NCI-H345 treated with DMSO at 0.1 percent for 48 hours (cell line): Measurements from ENCODE around the gene IMPA2.

ENCODE experiments used
- DNase-seq: peaks from one replicate; lab custom pipeline; 2025; ENCODE audit not compliant: unreplicated experiment; lab: John Stamatoyannopoulos, UW

The IMPA2 gene

DNA sequence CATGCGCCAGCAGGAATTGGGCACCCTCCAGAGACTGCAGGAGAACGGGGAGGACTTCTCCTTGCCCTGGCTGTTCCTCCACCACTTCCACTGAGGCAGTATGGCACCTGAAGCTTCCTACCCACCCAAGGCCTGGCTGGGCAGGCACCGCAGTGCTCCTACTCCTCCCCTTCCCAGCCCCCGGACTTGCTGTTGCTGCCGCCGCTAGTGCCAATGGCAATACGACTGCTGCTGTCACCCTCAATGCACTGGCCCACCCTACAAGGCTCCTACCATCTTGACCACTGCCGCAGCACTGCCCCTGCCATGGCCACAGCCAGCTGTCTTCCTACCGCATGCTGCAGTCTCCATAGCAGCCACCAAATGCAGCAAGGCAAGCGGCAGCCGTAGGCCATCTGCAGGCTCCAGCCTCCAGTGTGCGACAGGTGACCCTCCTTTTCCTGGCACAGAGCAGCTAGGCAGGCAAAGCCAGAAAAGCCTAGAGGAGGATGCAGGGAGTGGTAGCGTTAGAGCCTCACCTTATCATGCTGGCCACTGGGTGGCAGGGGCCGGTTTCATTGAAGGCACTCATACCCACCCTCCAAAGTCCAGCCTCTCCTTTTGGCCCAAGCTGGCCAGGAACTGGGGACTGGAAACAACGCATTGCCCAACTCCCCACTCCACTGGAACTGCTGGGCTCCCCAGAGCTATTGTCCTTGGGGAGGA, 64.9 kb downstream of the IMPA2 start:
- DNase-seq = no peak

DNA sequence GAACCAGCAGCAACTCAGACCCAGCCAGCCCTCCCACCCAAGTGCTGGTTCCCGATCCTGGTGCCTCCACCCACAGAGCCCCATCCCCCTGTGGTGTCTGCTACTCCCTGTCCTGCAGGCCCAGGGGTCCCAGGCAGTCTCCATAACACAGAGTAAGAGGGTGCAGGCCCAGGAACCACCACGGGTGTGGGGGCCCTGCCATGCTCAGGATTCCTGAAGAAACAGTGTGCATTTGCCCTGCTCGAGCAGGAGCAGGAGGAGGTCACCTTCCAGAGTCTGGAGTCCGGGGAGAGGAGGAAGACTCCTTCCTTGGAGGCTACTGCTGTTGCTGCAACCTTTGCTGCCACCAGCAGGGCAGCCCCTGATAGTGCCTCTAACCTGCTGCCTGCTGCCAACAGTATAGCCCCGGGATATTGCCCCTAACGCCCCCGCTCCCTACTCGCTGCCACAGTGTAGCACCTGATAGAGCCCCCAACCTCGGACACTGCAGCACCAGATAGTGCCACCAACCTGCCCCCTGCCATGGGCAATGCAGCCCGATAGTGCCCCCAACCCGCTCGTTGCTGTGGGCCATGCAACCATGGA, 65.5 kb downstream of the IMPA2 start:
- DNase-seq = no peak

DNA sequence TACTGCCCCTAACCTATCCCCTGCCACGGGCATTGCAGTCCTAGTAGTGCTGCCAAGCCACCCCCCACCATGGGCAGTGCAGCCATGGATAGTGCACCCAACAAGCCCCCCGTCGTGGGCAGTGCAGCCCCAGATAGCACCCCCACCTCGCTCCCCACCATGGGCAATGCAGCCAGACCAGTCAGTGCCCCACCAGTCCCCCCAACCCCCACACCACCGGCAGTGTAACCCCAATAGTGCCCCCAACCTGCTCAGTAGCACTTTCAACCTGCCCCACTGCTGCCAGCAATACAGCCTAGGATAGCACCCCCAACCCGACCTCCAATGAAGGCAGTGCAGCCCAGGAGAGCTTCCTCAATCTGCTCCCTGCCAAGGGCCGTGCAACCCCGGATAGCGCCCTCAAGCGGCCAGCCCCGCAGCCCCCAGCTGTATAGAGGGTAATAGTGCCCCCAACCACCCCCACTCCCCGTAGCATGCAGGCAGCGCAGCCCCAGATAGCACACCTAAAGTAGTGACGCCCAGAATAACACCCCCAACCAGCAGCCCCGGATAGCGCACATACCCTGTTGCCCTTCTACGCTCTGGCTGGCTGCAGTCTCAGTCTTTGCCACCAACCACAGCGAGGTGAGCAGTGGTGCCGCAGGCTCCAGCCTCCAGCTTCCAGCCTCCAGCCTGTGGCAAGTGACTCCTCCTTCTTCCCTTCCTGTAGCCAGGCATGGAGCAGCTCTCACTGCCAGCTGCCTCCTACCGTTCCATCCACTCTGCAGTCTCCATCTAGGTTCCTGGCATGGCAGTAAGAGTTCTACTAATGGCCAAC, 66.9 kb downstream of the IMPA2 start:
- no peak for DNase-seq

DNA sequence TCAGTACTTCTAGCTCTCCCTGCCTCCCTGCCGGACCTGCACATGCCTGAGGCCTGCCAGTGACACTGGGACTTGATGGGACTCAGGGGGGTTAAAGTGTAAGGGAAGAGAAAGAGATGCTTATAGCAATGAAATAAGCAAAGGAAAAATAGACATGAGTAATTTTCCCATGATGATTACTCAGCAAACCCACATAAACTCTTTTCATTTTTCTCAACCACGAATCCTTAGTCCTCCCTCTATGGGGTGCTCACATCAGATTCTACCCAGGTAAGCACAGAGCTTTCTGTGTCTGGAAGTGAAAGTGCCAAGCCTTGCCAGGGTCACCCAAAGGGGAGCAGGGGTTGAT, 67.5 kb downstream of the IMPA2 start:
- DNase-seq = no peak

DNA sequence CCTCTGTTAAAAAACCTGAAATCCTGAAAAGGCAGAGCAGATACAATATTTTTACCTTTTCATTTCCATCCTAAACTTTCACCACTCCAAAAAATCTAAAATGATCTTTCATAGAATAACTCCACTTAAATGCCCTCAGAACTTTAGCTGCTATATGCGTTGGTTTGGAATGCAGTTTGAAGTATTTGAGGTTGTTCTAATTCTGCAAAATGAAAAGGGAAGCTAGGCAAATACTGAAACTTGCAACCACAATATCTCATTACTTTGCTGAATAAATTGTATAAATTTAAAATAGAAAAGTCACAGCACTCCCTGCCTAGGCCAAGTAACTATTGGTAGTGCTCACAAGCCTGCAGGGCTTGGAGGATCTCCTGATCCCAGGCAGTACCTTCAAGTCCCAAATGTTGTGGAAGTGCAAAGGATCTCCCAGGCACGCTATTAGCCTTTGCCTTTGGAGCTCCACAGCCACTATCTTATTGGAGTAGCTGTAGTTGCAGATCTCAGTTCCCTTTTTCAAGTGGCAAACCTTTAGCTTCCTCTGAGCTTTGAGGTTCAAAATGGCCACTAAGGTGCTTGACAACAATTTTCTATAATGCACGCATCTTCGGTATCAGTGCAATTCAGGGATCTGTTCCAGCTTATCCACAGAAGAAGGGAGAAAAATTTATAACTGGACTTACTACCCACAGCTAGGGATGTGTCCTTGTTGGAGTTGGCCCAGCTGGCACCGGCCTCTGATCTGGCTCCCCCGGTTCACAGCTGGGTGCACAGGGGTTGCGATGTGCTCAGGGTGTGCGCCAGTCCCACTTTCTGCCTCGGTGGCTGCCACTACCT, 68.9 kb downstream of the IMPA2 start:
- no peak for DNase-seq

DNA sequence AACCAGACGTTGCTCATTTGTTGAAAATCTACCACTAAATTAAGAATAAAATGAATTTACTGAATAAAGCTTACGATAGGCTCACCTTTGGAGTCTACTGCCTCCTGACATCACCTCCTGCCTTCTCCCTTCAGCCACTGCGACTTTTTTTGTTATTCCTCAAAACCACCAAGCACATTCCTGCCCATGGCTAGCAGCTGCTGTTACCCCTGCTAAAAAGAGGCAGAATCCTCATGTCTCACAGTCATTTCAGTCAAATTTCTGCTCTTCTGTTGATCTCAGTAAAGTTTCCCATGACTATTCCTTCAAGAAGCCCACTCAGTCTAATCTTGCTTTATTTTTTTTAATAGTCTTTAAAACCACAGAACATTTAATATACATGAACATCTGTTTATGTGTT, 71.6 kb downstream of the IMPA2 start:
- no peak for DNase-seq

DNA sequence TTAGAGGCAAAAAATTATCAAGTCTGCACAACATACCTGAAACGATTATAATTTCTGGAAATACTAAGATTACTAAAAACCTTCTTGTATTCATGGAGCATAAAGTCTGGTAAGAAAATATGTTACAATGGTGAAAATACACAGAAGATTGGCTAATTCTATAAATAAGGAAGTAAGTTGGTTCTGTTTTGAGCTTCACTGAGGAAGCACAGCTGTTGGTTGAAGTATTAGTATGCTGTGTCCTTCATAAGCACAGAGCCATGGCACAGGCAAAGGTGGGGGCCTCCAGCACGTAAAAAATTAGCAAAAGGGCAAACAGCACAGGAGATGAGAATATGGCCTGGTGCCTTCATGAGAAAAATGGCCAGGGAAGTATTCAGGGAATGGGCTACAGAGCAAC, 72.0 kb downstream of the IMPA2 start:
- DNase-seq = no peak

DNA sequence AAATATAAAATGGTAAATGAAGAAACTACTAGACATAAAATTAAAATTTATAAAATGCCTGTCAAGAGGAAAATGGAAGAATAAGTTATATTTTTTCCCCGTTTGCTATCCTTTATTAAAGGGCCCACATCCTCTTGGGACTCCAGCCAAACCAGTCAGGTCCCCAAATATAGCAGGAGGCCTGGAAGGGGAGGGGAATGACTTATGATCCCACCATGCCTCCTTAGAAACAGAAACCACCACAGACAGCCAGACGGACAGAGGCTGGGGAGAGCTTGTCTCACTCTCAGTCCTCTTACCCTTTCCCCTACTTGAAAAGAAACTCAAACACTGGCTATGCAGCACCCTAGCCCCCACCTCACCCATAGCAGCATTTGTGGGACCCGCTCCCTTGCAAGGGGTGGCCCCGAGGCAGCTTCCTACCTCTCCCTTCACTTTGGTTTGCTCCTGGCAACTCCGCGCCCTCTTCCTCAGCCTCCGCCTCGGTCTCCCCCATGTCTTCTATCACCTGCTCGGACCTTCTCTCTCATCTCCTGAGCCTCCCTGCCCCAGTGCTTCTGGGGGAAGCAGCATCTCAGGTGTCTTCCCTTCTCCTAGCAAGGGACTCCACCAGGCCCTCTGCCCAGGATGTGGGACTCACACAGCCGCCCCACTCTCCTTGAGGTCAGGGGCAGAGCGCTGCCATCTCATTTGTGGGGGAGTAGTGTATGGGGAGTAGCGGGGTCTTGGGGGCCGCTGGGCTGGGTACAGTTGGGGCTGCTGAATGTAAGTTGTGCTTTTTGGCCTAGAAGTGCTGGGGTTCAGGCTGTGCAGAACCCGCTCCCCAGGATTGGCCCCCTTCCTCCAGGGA, 75.0 kb downstream of the IMPA2 start:
- DNase-seq = no peak

DNA sequence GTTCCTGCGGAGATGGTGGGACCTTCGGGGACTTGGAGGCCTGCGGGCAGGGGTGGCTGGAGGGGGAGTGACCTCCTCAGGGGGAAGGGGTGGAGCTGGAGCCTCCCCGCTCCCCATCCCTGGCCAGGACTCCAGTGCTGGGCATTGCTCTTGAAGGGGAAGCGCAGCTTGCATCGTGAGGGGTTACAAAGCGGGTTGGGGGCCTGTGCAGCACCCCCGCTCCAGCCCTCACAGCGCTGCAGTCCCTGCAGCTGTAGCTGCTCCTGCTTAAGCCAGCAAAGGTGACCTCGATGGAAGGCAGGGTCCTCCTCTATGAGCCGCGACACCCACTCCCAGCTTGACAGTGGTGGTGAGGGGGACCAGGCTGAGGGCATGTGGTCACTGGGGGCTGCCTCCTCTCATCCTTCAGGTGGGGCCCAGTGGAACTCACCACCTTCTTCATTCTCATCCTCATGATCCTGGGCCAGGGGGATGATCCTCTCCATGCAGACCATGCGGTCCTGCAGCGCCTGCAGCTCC, 75.6 kb downstream of the IMPA2 start:
- DNase-seq = no peak

DNA sequence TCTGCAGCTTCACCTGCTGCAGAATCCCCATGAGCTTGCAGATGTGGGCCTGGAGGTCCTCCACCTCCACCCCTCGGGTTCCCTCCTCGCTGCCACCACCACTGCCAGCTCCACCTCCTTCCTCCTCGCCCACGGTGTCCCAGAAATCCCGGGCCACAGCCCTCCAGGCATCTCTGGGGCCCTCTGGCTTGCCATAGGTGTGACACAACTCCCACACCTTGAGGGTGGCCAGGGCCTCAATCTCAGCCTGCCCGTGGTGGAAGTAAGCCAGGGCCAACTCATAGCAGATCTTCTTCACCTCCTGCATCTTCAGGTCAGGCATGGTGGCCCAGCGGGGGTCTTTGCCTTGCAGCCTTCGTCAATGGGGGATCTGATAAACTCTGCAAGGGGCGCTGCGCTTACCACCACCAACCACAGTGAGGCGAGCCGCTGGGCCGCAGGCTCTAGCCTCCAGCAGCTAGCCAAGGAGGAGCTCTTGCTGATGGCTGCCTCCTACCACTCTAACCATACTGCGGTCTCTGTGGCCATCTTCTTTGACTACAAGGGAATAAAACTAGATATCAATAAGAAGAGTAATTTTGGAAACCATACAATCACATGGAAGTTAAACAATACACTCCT, 76.2 kb downstream of the IMPA2 start:
- DNase-seq = no peak

DNA sequence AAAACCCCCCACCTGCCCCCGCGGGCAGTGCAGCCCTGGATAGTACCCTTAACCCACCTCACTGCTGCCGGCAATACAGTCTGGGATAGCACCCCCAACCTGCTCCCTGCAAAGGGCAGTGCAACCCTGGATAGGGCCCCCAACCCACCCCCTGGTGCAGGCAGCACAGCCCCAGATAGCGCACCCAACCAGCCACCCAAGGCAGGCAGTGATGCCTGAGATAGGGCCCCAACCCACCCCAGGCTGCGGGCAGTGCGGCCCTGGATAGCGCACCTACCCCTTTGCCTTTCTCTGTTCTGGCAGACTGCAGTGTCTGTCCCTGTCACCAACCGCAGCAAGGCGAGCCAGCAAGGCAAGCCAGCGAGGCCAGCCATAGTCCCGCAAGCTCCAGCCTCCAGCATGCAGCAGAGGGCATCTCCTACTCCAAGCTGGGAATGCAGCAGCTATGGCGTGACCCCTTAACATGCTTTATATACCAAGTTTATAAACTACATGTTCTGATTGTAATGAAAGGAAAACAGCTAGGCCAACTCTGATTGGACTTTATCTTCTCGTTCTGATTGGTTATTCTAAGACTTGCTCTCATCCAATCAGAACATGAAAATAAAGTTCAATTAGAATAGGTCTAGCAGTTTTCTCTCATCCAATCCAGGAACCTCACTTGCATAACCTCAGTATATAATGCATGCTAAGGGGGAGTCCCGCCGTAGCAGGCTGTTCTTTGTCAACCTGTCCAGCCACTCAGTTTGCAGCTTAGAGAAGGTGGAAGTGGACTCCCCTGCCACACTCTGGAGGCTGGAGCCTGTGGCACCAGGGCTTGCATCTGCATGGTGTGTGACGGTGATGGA, 78.3 kb downstream of the IMPA2 start:
- no peak for DNase-seq

DNA sequence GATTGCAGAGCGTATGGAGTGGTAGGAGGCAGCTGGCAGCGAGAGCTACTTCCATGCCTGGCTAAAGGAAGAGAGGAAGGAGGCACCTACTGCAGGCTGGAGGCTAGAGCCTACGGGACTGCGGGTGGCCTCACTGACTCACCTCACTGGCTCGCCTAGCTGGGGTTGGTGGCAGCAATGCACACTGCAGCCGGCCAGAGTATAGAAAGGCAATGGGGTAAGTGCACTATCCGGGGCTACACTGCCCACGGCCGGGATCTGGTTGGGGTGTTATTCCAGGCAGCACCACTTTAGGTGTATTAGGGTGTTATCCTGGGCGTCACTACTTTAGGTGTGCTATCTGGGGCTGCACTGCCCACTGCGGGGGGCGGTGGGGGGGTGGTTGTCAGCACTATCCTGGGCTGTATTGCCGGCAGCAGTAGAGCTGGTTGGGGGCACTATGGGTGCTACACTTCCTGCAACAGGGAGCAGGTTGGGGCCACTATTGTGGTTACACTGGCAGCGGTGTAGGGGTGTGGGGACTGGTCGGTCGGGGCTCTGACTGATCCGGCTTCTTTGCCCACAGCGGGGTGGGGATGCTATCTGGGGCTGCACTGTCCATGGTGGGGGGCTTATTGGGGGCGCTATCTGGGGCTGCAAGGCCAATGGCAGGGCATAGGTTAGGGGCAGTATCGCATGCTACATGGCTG, 79.0 kb downstream of the IMPA2 start:
- DNase-seq = no peak

DNA sequence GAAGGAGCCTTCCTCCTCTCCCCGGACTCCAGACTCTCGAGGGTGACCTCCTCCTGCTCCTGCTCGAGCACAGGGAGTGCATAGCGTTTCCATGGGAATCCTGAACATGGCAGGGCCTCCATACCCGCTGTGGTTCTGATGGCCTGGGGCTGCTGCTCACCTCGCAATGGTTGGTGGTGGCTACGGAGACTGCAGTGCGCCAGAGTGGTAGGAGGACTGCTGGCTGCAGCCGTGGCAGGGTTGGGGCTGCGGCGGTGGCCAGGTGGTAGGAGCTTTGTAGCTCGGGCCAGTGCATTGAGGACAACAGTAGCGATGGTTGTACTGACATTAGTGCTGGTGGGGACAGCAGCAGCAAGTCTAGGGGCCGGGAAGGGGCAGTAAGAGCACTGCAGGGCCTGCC, 80.4 kb downstream of the IMPA2 start:
- DNase-seq = no peak

DNA sequence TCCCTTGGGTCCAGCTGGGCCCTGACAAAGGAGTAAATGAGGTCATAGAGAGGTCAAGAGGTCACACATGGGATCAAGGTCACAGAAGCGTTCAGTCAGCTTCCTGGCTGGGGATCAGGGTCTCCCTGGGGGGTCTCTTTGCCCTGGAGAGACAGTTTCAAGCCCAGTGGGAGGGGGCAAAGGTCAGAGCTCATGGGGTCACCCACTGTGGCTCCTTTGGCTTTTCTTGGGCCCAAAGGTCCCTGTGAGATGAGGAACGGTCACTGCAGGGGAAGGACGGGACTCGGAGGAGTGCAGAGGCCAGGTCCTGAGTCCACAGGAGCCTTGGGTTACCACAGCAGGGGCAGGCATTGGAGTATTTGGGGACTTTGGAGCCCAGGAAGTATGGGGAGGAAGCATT, 81.7 kb downstream of the IMPA2 start:
- no peak for DNase-seq

DNA sequence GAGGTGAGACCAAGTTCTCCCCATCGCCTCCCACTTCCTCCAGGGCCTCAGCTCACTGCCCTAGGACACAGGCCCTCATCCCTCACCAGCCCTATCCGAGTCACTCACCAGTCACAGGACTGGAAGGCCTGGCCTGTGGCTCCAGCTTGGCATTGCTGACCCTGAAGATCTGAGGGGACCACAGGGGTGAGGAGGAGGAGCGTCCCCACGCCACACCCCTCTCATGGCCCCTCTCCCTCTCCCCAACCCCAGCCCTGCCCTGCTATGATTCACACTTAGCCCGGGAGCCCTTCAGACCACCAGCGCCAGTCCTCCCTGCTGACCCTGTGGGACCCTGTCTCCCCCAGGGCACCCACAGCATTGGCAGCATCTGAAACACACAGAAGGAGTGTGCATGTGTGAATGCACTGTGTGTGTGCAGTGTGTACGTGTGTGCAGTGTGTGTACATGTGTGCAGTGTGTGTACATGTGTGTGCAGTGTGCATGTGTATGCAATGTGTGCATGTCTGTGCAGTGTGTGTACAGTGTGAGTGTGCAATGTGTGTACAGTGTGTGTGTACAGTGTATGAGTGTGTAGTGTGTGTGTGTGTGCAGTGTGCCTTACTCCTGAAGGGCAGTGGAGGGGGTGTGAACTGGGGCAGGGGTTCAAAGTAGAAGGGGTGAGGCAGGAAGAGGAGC, 82.9 kb downstream of the IMPA2 start:
- no peak for DNase-seq

DNA sequence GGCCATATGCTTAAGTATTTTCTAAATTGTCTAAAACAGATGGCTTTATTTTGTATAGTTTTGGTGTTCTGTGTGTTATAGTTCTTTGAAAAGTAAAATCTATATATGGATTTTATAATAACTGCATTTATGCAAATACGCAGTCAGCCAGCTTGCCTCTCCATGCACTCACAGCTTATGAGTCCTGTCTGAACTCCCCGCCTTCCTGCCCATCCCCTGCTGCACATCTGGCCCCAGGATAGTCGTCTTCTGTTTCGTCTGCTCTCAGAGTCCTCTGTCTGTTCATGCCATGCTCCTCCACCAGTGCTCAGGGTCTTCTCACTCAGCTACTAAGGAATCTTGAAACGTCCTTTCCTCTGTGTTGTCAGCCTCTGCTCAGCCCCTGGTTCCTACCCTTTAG, 84.1 kb downstream of the IMPA2 start:
- DNase-seq = no peak

DNA sequence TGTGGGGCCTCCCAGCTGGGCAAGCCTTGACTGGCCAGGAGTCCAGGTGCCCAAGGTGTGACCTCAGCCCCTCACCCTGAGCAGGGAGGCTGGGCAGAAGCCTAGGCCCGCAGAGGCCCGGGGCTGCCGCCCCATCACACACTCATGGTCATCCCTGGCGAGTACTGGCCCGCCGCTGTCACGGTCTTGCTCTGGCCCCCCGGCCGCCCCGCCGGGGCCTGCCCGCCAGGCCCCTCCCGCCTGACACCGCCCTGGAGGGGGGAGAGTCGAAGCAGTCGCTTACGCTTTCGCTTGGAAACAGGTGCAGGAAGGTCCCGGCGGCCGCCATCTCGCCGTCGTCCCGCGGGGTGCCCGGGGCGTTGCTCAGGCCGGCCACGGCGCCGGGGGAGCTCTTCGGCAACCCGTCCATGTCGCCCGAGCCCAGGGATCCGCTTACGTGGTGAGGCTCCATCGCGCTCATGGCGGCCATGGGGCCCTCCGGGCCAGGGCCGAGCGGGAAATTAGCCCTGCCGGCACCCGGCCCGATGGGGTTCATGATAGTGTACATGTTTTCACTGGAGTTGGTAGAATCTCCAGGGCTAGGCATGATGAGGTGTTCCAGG, 85.7 kb downstream of the IMPA2 start:
- no peak for DNase-seq
